Prostate gland (tissue), 2 donors: ENCODE measurements around the gene SHF. TPM values are rescaled to one million over a fixed set of nuclear protein-coding genes. Genes with fewer than 3 reads are reported as not detected.
A peak's percentile ranks its signal among the peaks of the same experiment; 100 is the strongest.

Experiments used
- DNase-seq: peaks from one replicate; pipeline ENCODE4 v3.0.0-alpha.2; 2019; ENCODE audit warnings: low spot score
- H3K27ac ChIP-seq, 2 donors: fragments of 200-600 bp; sonication (generic); 2 replicates each; pipeline ENCODE4 v1.5.1; 2017 to 2019
- H3K27me3 ChIP-seq: fragments of 200-600 bp; sonication (generic); replicated peaks from 2 replicates; pipeline ENCODE4 v1.5.1; 2019; ENCODE audit not compliant: insufficient read depth
- H3K36me3 ChIP-seq, 2 donors: fragments of 200-600 bp; sonication (generic); 1 replicate in 1 of 2; 2 replicates in 1 of 2; pipeline versions ENCODE4 v1.5.1 to v1.8.1; 2017 to 2019
- H3K4me1 ChIP-seq: fragments of 200-600 bp; sonication (generic); replicated peaks from 2 replicates; pipeline ENCODE4 v1.5.1; 2019
- H3K4me3 ChIP-seq, 2 donors: fragments of 200-600 bp; sonication (generic); 2 replicates each; pipeline ENCODE4 v1.5.1; 2017 to 2019
- H3K9me3 ChIP-seq: fragments of 200-600 bp; sonication (generic); 2 replicates; pipeline ENCODE4 v1.5.1; 2017
- POLR2A ChIP-seq: fragments of 450-650 bp; IDR thresholded peaks from one replicate; pipeline ENCODE4 v1.6.1; 2016; ENCODE audit warnings: antibody characterized with exemption, mild to moderate bottlenecking
- POLR2AphosphoS5 ChIP-seq: sonication (generic); formaldehyde crosslinking; IDR thresholded peaks from one replicate; pipeline ENCODE4 v1.6.1; 2017; ENCODE audit warnings: antibody characterized with exemption
- WGBS: methylation state at CpG from one replicate; pipeline ENCODE4 v1.1.5; 2018; 5-methylcytosine and 5-hydroxymethylcytosine counted together
- intact Hi-C: fragments of 100-400 bp; cut with DNase I; formaldehyde crosslinking; loops from one replicate; pipeline ENCODE4 v1.14.2; 2022
- total RNA-seq, 2 donors: library from RNA; depleted of rRNA; stranded (reverse); fragments of >200 nt; gene quantifications; one replicate each; pipeline ENCODE4 v1.1.0, GENCODE V29; 2016
- TF ChIP-seq, protein P1 (sequence below), 4 experiments: fragments of 200-600 bp in 2 of 4; fragments of 450-650 bp in 2 of 4; sonication (generic) in 2 of 4; IDR thresholded peaks; 1 replicate in 3 of 4; 2 replicates in 1 of 4; pipeline ENCODE4 v1.5.1; 2016 to 2019; ENCODE audit warnings: antibody characterized with exemption in 4 of 4, mild to moderate bottlenecking in 2 of 4, moderate library complexity in 2 of 4

SHF gene
- total RNA-seq, 2 donors from 2014 or later, result 11.2 to 13.7 TPM

DNA sequence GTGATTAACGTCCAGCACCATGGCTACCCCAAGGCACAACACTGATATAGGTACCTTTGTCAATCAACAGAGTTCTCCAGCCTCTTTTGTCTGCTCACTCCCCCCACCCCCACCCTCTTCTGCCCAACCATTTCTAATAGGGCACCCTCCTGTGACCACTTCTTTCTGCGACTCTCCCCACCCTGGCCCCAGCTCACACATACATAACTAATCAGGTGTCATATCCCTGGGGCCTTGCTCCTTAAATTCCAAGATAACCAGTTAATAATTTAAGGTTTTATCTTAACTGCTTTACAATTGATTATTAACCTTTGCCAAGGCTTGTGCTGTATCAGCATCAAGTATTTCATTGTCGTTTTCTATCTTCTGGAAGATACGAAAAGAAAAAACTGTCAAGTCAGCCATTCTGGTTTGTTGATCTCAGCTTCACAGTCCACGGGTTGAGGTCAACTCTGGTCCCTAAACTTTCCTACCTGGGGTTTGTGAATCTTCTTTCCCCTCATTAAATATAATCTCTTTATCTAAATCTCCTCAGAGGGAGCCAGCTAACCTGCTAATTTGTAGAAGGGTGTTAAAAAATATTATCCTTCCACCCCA is 37.0 kb upstream of the SHF start:
- no peaks in the 10 kb centered on the region for H3K36me3 ChIP-seq
- no peak overlapping the region for H3K27ac ChIP-seq
- intact Hi-C loops, result no loop called here
- TF ChIP-seq POLR2AphosphoS5, result no peak
- no peak for TF ChIP-seq POLR2A
- TF ChIP-seq, protein P1, sequence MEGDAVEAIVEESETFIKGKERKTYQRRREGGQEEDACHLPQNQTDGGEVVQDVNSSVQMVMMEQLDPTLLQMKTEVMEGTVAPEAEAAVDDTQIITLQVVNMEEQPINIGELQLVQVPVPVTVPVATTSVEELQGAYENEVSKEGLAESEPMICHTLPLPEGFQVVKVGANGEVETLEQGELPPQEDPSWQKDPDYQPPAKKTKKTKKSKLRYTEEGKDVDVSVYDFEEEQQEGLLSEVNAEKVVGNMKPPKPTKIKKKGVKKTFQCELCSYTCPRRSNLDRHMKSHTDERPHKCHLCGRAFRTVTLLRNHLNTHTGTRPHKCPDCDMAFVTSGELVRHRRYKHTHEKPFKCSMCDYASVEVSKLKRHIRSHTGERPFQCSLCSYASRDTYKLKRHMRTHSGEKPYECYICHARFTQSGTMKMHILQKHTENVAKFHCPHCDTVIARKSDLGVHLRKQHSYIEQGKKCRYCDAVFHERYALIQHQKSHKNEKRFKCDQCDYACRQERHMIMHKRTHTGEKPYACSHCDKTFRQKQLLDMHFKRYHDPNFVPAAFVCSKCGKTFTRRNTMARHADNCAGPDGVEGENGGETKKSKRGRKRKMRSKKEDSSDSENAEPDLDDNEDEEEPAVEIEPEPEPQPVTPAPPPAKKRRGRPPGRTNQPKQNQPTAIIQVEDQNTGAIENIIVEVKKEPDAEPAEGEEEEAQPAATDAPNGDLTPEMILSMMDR (IDR thresholded peaks at IDR 0.05), result no peak
- H3K4me3 ChIP-seq, result no peak overlapping the region
- 52% methylated on average over 5 of the region's 5 CpGs for WGBS
- no peaks in the 10 kb centered on the region for H3K9me3 ChIP-seq
- no peak for DNase-seq
- H3K27me3 ChIP-seq, result no peaks in the 10 kb centered on the region
- H3K4me1 ChIP-seq, result no peaks in the 10 kb centered on the region

DNA sequence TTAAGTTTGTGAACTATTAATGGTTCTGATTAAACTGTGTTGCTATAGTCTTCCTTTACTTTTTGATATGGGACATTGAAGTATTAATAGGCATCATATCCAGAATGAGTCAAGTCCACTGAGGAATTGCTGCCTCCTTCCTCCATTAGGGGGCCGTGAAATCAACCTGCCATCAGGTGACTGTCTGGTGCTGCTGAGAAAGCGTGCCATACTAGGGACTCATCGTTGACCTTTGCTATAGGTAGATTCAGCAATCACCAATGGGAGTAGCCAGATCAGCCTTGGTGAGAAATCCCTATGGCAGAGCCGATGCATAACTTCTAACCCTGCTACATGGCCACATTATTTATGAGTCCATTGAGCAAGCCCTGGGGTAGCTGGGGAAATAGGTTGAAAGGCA is 34.2 kb upstream of the SHF start:
- intact Hi-C loops, result no loop called here
- no peak for DNase-seq
- no peaks in the 10 kb centered on the region for H3K27me3 ChIP-seq
- H3K36me3 ChIP-seq, result no peaks in the 10 kb centered on the region
- H3K9me3 ChIP-seq, result no peaks in the 10 kb centered on the region
- TF ChIP-seq POLR2A (no peak), POLR2AphosphoS5 (no peak)
- WGBS, result 79% methylated on average over 4 of the region's 4 CpGs
- H3K4me1 ChIP-seq, result no peaks in the 10 kb centered on the region
- no peak overlapping the region for H3K4me3 ChIP-seq
- H3K27ac ChIP-seq, result no peak overlapping the region

DNA sequence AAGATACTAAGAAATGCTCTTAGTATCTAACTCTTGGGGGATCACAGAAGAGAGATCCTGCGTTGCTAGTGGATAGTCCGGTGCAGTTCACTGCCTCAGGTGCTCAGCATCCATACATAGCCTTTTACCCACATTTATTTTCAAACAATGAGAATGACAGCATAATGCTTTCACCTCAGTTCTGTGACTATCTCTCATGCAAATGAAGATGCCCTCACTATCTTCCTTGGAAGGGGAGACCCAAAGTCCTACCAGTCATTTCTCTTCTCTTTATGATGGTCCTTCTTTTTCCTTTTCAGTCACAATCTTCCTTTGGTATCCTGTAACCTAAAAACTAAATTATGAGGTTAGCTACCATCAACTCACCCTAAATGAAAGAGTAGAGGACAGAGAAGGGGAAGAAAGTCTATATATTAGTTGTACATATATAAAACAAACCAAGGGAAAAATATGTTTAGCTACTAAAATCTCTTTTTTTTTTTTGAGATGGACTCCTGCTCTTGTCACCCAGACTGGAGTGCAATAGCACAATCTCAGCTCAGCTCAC is 33.4 kb upstream of the SHF start:
- Histone ChIP-seq H3K36me3 (no peaks in the 10 kb centered on the region), H3K4me3 (no peak overlapping the region), H3K9me3 (no peaks in the 10 kb centered on the region), H3K4me1 (no peaks in the 10 kb centered on the region), H3K27ac (no peak overlapping the region), H3K27me3 (no peaks in the 10 kb centered on the region)
- intact Hi-C loops, result no loop called here
- WGBS, result 92% methylated on average over 2 of the region's 2 CpGs
- DNase-seq, result no peak
- no peak for TF ChIP-seq POLR2A
- TF ChIP-seq POLR2AphosphoS5, result no peak
- TF ChIP-seq, protein P1 (IDR thresholded peaks at IDR 0.05), result no peak

DNA sequence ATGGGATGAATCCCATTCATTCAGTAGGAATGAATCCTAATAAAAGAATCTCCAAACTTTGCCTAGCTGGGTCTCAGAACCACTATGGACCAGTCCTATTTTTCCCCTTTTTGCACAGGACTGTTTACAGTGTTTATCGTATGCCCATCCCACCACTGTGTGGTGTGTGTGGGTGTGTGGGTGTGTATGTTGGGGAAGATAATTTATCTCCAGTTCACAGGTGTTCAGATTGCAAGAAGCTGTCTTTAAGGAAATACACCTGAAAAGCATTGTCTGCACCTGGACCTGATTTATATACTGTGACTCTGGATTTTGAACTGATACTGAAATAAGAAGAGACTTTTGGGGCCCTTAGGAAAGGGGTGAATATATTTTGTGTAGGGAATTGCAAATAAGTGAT is 24.7 kb upstream of the SHF start:
- Histone ChIP-seq H3K36me3 (no peaks in the 10 kb centered on the region), H3K27me3 (no peaks in the 10 kb centered on the region), H3K4me1 (no peaks in the 10 kb centered on the region), H3K4me3 (no peak overlapping the region), H3K9me3 (no peaks in the 10 kb centered on the region), H3K27ac (no peak overlapping the region)
- intact Hi-C loops, result no loop called here
- no peak for DNase-seq
- 56% methylated on average over 1 of the region's 1 CpG for WGBS
- TF ChIP-seq POLR2AphosphoS5 (no peak), POLR2A (no peak)
- TF ChIP-seq, protein P1 (IDR thresholded peaks at IDR 0.05), result no peak

DNA sequence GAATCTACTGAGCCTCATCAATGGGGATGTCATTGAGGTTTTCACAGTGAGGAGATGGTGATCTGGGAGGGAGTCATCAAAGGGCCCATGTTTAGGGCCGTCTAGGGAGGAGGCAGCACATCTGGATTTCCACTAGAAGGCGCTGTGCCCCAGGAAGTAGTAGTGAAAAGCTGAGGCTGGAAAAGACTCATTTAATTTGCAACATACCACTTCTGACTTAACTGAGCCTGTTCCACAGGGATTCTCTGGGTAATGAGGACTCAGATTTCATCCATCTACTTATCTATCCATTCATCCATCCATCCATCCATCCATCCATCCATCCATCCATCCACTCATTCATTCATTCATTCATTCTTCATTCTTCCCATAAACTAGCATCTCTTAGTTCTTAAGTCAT is 17.4 kb upstream of the SHF start:
- Histone ChIP-seq H3K36me3 (no peaks in the 10 kb centered on the region), H3K4me3 (no peak overlapping the region), H3K4me1 (no peaks in the 10 kb centered on the region), H3K9me3 (no peaks in the 10 kb centered on the region), H3K27me3 (no peaks in the 10 kb centered on the region), H3K27ac (no peak overlapping the region)
- TF ChIP-seq POLR2AphosphoS5 (no peak), POLR2A (no peak)
- TF ChIP-seq, protein P1 (IDR thresholded peaks at IDR 0.05), result peak; percentile 24 to 76 (median 60)
- DNase-seq, result peak; percentile 36
- WGBS, result 2% methylated on average over 2 of the region's 2 CpGs
- intact Hi-C loops, result no loop called here
